Astrocyte of the cerebellum (primary cell): Measurements from ENCODE around the gene FBXW12.

Source experiments
- DNase-seq: peaks from one replicate; pipeline ENCODE4 v3.0.0-alpha.2; 2011; ENCODE audit warnings: low read depth
- H3K4me3 ChIP-seq: 2 replicates; pipeline ENCODE4 v1.5.1; 2011; ENCODE audit warnings: mild to moderate bottlenecking, low read depth, low read length, moderate library complexity
- CTCF ChIP-seq: IDR thresholded peaks from 2 replicates; pipeline ENCODE4 v1.5.1; 2012; ENCODE audit warnings: low read length, low read depth, moderate library complexity, mild to moderate bottlenecking; ENCODE audit errors: missing control alignments
- in situ Hi-C: cut with HindIII; loops from 2 replicates; pipeline ENCODE4 v1.10.0; 2017; ENCODE audit warnings: low sequenced_read_pairs

FBXW12 gene

DNA sequence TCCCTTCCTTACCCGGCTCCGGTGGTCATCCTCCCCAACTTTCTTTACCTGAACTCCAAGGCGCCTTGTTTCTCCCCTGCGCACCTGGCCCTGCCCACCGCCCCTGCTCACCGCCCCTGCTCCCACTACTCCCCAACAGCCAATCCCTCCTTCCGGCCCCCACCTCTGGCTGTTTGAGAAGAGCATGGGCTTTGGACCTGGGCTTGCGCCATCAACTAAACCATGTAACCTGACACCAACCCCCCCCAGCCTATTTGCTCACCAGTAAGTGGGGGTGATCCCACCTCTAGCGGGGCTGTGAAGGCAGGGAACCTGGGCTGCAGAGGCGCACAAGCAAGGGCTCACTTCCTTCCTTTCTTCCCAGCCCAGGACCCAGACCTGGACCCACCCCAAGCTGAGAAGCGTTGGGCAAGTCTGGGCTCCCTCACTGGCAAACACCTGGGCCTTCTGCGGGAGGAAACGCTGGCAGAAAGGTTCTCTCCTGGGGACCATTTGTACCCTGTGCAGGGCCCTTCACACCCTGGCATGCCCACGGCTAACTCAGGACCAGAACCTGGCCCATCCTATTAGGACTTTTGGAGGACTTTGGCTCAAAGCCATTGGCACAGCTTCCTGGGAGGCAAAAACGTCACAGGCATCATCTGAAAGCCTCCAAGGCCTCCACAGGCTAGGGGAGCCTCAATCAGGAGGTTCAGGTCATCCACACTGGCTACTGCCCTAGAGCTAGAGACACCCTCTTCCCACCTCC is 58.1 kb downstream of the FBXW12 start, which contains the start of gene PLXNB1:
PLXNB1 (minus strand) TSS at position 127 of the 748 bp plus-strand sequence. CDS start 5,475 bp downstream, outside the sequence.
- in situ Hi-C loops, result loop anchor here (25.0 kb wide), 1 partner anchor 168 kb away; no protein-coding TSS in a partner anchor
- H3K4me3 ChIP-seq, result peak within 1 kb of the TSS; percentile 61
- TF ChIP-seq CTCF, result no peak
- no peak for DNase-seq

GRCh38 chr3:48430708-48431101 is 58.7 kb downstream of the FBXW12 start:
- no peak for DNase-seq
- no peak overlapping the region for H3K4me3 ChIP-seq
- in situ Hi-C loops, result loop anchor here (25.0 kb wide), 1 partner anchor 168 kb away; no protein-coding TSS in a partner anchor
- TF ChIP-seq CTCF, result no peak

DNA sequence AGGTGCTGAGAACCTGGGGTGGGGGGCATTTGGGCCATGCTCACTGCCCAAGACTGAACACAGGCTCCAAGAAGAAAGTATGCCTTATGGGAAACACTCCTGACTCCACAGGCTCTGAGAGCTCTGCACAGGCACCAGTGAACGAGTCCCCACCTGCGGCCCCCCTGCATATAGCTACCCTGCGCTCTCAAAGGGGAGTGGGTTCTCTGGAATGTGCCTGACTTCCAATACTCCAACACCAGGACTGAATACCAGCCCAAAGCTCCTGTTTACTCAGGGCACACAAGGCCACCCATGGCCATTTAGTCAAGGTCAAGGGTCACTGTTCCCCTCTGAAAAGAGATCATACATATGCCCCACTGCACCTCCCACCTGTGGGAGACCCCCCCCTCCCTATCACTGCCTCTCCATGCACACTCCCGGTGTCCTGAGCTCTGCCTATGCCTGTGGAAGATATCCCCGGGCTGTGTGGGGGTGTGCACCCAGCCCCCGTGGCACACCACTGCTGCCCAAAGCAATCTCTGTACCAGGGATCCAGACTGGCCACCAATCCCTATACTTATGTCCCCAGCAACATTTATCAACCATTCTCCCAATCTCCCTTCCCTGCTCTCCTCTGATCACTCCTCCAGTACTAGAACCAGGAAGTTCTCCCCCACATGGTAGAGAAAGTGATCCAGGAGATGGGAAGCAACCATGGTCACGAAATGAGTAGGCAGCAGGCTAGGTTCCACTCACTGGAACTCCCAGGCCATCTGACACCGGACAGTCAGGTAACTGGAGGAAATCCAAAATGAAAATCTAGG is 59.4 kb downstream of the FBXW12 start:
- H3K4me3 ChIP-seq, result no peak overlapping the region
- in situ Hi-C loops, result loop anchor here (25.0 kb wide), 1 partner anchor 169 kb away; no protein-coding TSS in a partner anchor
- DNase-seq, result no peak
- TF ChIP-seq CTCF, result no peak

DNA sequence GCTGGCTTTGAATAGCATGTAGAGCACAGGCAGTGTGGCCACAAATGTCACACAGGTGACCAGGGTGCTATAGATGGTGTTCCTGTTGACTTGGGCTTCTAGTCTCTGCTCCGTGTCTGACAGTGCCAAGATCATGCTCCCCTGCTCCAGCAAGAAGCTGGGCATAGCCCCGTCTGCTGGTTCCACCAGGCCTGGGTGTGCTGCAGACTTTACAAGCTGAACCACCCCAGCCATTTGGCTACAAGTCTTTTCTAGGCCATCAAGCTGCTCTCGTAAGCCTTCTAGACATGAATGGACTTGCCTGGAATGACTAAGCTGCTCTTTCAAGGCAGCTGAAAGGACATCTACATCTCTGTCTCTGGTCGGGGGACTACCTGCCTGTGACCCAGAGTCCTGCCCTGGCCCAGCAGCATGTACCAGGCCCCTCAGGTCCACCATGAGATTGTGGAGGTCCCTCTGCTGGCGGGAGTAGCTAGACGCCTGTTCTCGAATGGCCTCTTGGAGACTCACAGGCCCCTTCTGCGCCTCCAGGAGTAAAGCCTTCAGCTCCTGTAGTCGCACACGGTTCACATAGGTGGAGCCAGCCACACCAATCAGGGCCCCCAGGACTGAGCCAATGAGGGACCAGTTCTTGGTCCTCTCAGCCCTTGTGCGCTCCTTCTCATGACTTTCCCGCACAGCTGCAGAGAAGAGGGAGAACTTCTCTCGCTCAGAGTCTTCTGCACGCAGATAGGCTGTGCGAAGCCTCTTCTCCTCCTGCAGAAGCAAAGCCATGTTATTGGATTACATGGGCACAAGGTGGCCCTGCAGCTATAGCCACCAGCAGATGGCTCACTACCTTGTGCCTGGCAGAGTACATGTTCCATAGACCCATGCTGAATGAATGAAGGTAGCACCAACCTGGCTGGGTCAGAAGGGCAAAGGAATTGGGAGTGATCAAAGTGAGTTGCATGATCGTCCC is 60.7 kb downstream of the FBXW12 start:
- TF ChIP-seq CTCF, result peak; percentile 11
- DNase-seq, result no peak
- H3K4me3 ChIP-seq, result no peak overlapping the region
- in situ Hi-C loops, result loop anchor here (25.0 kb wide), 1 partner anchor 170 kb away; no protein-coding TSS in a partner anchor

DNA sequence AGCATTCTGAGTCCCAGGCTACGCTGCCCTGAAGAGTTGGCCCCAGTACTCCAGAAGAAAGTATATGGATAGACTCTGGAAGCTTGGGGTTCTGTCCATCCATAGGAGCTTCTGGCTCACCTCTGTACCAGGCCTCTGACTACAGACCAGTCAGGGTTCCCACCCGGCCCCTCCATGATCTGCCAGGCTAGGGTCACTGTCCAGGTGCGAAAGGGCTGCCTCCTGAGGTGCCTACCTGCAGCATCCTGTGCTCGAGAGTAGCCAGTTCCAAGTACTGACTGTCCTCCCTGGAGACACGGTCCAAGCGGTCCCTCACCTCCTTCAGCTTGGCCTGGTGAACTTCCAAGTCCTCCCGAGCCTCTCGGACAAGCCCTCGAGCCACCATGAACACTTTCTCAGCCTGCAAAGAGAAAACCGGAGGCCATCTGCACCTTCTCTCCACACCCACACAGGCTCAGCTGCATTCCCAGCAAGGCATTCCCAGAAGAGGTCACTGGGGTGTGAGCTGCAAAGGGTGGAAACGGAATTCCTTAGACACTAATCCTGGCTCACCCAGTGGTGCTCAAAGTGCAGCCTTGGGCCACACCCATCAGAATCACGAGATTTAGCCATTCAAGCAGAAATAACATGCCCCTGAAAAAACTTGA is 61.6 kb downstream of the FBXW12 start:
- DNase-seq, result no peak
- TF ChIP-seq CTCF, result no peak
- H3K4me3 ChIP-seq, result no peak overlapping the region
- in situ Hi-C loops, result loop anchor here (25.0 kb wide), 1 partner anchor 171 kb away; no protein-coding TSS in a partner anchor
